ENCODE measurements around the gene MCHR2. TPM values are rescaled to one million over a fixed set of nuclear protein-coding genes. Genes with fewer than 3 reads are reported as not detected.

Gene MCHR2
- total RNA-seq, 1 donor: not detected

- Histone ChIP-seq H3K27ac (ENCODE audit: low read depth, low read length) (no peak overlapping the region), H3K36me3 (ENCODE audit: insufficient read depth, low read length) (no peaks in the 10 kb centered on the region), H3K4me1 (ENCODE audit: insufficient read depth, low read length) (no peaks in the 10 kb centered on the region), H3K9me3 (ENCODE audit: low read depth, low read length) (no peaks in the 10 kb centered on the region), H4K20me1 (ENCODE audit: insufficient read depth, low read length) (no peaks in the 10 kb centered on the region), H2AFZ (ENCODE audit: low read length) (no peak overlapping the region), H3K4me2 (ENCODE audit: insufficient read depth, low read length) (no peak overlapping the region), H3K79me2 (ENCODE audit: insufficient read depth, low read length) (no peaks in the 10 kb centered on the region), H3K27me3 (ENCODE audit: insufficient read depth, low read length) (peaks cover 4% of the 10 kb centered on the region), H3K4me3 (ENCODE audit: insufficient read depth, low read length) (no peak overlapping the region)
- TF ChIP-seq CTCF (IDR thresholded peaks at IDR 0.05; ENCODE audit: extremely low read depth, low read depth, low read length): no peak
- no peak for DNase-seq (ENCODE audit: insufficient read length, low spot score, missing footprints)
Observed at GRCh38 chr6:99875068-99875467, 119.0 kb downstream of the MCHR2 start.

GRCh38 chr6:99873084-99873483 lies 120.9 kb downstream of the MCHR2 start:
- Histone ChIP-seq H3K9me3 (ENCODE audit: low read depth, low read length) (no peaks in the 10 kb centered on the region), H3K36me3 (ENCODE audit: insufficient read depth, low read length) (no peaks in the 10 kb centered on the region), H3K27me3 (ENCODE audit: insufficient read depth, low read length) (peaks cover 7% of the 10 kb centered on the region), H3K79me2 (ENCODE audit: insufficient read depth, low read length) (no peaks in the 10 kb centered on the region), H3K4me1 (ENCODE audit: insufficient read depth, low read length) (no peaks in the 10 kb centered on the region), H3K27ac (ENCODE audit: low read depth, low read length) (no peak overlapping the region), H3K4me2 (ENCODE audit: insufficient read depth, low read length) (no peak overlapping the region), H3K4me3 (ENCODE audit: insufficient read depth, low read length) (no peak overlapping the region), H2AFZ (ENCODE audit: low read length) (no peak overlapping the region), H4K20me1 (ENCODE audit: insufficient read depth, low read length) (no peaks in the 10 kb centered on the region)
- no peak for DNase-seq (ENCODE audit: insufficient read length, low spot score, missing footprints)
- TF ChIP-seq CTCF (IDR thresholded peaks at IDR 0.05; ENCODE audit: extremely low read depth, low read depth, low read length): no peak

- no peaks in the 10 kb centered on the region for H3K36me3 ChIP-seq (ENCODE audit: insufficient read depth, low read length)
- no peaks in the 10 kb centered on the region for H3K9me3 ChIP-seq (ENCODE audit: low read depth, low read length)
- no peak overlapping the region for H3K4me3 ChIP-seq (ENCODE audit: insufficient read depth, low read length)
- H3K4me2 ChIP-seq (ENCODE audit: insufficient read depth, low read length): no peak overlapping the region
- H3K27me3 ChIP-seq (ENCODE audit: insufficient read depth, low read length): peaks cover 7% of the 10 kb centered on the region
- no peaks in the 10 kb centered on the region for H3K4me1 ChIP-seq (ENCODE audit: insufficient read depth, low read length)
- no peak overlapping the region for H3K27ac ChIP-seq (ENCODE audit: low read depth, low read length)
- TF ChIP-seq CTCF (IDR thresholded peaks at IDR 0.05; ENCODE audit: extremely low read depth, low read depth, low read length): no peak
- H2AFZ ChIP-seq (ENCODE audit: low read length): no peak overlapping the region
- no peaks in the 10 kb centered on the region for H4K20me1 ChIP-seq (ENCODE audit: insufficient read depth, low read length)
- DNase-seq (ENCODE audit: insufficient read length, low spot score, missing footprints): no peak
- no peaks in the 10 kb centered on the region for H3K79me2 ChIP-seq (ENCODE audit: insufficient read depth, low read length)
Observed at GRCh38 chr6:99871641-99872040, 122.4 kb downstream of the MCHR2 start.

All from osteoblast (primary cell).